GM19467 (cell line): ENCODE measurements around the gene INPPL1.
"Not testable (repeated sequence)": the region's sequence is repeated elsewhere in the genome, so short reads cannot be mapped to it uniquely, and the experiment has no call there.

Experiments
- ATAC-seq: cut with Tn5 transposase; IDR thresholded peaks from one replicate; pipeline ENCODE4 v1.9.1; 2021; ENCODE audit warnings: mild to moderate bottlenecking, moderate library complexity; ENCODE audit not compliant: unreplicated experiment

Gene INPPL1, protein sequence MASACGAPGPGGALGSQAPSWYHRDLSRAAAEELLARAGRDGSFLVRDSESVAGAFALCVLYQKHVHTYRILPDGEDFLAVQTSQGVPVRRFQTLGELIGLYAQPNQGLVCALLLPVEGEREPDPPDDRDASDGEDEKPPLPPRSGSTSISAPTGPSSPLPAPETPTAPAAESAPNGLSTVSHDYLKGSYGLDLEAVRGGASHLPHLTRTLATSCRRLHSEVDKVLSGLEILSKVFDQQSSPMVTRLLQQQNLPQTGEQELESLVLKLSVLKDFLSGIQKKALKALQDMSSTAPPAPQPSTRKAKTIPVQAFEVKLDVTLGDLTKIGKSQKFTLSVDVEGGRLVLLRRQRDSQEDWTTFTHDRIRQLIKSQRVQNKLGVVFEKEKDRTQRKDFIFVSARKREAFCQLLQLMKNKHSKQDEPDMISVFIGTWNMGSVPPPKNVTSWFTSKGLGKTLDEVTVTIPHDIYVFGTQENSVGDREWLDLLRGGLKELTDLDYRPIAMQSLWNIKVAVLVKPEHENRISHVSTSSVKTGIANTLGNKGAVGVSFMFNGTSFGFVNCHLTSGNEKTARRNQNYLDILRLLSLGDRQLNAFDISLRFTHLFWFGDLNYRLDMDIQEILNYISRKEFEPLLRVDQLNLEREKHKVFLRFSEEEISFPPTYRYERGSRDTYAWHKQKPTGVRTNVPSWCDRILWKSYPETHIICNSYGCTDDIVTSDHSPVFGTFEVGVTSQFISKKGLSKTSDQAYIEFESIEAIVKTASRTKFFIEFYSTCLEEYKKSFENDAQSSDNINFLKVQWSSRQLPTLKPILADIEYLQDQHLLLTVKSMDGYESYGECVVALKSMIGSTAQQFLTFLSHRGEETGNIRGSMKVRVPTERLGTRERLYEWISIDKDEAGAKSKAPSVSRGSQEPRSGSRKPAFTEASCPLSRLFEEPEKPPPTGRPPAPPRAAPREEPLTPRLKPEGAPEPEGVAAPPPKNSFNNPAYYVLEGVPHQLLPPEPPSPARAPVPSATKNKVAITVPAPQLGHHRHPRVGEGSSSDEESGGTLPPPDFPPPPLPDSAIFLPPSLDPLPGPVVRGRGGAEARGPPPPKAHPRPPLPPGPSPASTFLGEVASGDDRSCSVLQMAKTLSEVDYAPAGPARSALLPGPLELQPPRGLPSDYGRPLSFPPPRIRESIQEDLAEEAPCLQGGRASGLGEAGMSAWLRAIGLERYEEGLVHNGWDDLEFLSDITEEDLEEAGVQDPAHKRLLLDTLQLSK

DNA sequence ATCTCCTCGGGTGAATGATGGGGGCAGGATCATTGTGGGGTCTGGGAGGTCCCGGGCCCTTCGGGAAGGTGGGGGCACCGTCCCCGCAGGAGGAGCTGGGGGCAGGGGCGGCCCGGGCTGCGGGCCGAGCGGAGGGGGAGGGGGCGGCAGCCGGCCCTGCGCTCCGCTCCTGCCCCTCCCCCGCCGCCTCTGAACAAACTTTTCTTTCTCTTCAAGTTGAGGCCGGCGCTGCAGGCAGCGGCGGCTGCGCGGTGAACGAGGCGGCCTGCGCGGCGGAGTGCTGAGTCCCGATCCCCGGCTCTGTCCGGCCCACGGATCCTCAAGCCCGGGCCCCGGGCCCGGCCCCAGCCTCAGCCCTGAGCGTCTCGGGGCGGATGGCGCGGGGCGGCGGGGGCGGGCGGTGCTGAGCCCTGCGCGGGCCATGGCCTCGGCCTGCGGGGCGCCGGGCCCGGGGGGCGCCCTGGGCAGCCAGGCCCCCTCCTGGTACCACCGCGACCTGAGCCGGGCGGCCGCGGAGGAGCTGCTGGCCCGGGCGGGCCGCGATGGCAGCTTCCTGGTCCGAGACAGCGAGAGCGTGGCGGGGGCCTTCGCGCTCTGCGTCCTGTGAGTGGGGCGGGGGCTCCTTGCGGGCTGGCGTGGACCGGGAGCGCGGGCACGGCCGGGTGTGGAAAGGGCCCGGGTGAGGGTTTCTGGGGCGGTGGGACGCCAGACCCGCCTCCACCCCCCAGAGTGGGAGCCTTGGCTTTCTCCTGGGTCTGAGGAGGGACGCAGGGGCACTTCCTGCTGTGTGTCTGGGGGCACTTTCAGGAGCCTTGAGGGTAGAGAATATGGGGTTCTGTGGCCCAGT lies at the start of gene INPPL1:
Gene INPPL1 (plus strand): TSS at position 204 of the 847 bp plus-strand sequence. CDS start 218 bp downstream, at position 422.
- no peak for ATAC-seq

GRCh38 chr11:72177656-72178055 lies 46.9 kb upstream of the INPPL1 start:
- no peak for ATAC-seq

GRCh38 chr11:72179049-72179803 lies 45.3 kb upstream of the INPPL1 start:
- ATAC-seq = no peak

GRCh38 chr11:72179804-72180396 lies 44.7 kb upstream of the INPPL1 start:
- no peak for ATAC-seq

DNA sequence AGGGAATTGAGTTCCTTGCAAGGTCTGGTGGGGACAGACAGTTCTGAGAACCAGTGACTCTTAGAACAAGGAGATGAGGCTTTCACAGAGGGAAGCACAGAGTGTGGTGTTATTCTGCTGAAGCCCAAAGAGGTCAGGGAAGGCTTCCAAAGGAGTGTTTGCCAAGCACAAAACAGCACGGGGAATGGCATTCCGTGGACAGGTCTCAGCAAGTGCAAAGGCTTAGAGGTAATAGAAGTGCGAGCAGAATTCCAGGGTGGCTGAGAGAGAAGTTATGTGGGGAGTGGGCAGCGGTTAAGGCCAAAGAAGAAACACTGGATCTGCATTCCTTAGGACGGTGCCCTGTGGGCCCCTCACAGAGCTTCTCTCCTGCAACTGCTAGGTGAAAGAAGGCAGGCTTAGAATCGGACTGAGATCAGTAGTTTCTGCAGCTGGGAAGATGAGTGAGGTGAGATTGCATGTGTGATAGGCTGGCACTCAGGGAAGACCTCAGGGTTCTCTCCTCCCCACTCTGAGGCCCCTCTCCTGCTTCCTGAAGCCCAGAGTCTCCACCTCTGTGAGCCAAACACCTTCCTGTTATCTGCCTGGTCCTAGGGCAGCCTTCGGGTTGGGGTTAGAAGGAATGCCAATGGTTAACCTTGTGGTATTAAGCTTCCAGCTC lies 43.5 kb upstream of the INPPL1 start:
- not testable (repeated sequence) for ATAC-seq

DNA sequence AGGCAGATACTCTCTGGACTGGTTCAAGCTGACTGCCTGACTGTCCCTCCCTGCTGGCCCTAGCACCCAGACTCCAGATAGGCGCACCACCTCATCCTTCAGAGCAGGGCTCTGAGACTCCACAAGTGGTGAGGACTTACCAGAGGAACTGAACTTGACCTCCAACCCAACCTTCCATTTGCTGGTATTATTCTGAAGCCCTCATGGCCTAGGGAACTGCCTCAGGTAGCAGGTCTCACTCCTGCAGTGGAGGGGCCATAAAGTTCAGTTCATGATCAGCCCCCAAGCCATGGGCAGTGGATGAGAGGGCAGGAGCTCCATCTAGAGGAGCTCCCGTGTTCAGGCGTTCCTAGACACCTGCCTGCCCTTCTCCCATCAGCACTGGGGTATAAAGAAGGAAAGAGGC lies 43.0 kb upstream of the INPPL1 start:
- not testable (repeated sequence) for ATAC-seq

DNA sequence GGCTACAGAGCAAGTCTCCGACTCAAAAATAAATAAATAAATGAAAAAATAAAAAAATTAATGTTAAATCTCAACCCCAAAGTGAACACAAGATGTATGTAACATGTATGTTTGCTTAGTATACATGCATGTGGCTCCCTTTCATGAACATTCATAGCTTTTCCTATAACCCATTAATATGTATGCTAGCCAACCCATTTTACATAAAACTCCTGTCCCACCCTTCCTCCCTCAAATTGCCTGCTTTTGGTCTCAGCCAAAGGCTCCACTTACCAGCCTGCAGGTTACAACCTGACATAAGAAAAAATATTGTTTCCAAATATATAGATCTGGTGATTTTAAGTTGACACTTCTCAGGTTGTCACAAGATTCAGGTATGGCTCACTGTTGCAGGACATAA lies 36.3 kb upstream of the INPPL1 start:
- no peak for ATAC-seq

DNA sequence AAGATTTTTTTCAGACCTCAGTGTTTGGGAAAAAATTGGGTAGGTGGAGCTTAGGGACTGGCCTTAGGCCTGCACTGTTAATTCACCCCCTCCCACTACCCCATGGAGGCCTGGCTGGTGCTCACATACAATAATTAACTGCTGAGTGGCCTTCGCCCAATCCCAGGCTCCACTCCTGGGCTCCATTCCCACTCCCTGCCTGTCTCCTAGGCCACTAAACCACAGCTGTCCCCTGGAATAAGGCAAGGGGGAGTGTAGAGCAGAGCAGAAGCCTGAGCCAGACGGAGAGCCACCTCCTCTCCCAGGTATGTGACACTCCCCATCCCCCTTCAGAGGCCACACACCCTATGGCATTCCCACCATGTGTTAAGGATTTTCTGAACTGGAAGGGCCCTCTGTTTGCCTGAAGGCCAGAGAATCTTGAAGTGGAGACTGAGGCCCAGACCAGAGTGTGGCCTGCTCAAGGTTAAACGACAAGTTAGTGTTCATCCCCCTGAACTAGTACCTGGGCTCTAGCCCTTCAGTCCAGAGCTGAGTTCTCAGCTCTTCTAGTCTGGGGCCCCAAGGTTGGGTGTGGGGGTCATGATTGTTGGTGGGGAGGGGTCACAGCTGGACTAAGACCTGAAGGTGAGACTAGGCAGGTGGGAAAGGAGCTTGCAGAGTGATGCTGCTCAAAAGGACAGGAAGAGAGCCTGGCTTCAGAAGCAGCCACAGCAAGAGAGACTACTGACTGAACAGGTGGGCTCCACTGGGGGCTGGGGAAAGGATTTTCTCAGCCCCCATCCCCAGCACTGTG lies 34.9 kb upstream of the INPPL1 start:
- no peak for ATAC-seq

- ATAC-seq = no peak
Observed at GRCh38 chr11:72190631-72191071, 33.9 kb upstream of the INPPL1 start.

GRCh38 chr11:72191961-72192381 lies 32.6 kb upstream of the INPPL1 start, which contains the start of gene FOLR1:
Gene FOLR1, plus strand, starts transcription at chr11:72192140. Its CDS starts 34 bp downstream, at chr11:72192174.
- ATAC-seq = no peak

- ATAC-seq = no peak
Observed at GRCh38 chr11:72195518-72196270, 28.9 kb upstream of the INPPL1 start.

DNA sequence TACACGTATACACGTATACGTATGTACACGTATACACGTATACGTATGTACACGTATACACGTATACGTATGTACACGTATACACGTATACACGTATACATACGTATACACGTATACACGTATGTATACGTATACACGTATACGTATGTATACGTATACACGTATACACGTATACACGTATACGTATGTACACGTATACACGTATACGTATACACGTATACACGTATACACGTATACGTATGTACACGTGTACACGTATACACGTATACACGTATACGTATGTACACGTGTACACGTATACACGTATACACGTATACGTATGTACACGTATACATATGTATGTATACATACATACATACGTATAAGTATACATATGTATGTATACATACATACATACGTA lies 23.1 kb upstream of the INPPL1 start:
- not testable (repeated sequence) for ATAC-seq

- no peak for ATAC-seq
Observed at GRCh38 chr11:72202571-72202970, 22.0 kb upstream of the INPPL1 start.

- ATAC-seq = no peak
Observed at GRCh38 chr11:72203163-72203562, 21.4 kb upstream of the INPPL1 start.

DNA sequence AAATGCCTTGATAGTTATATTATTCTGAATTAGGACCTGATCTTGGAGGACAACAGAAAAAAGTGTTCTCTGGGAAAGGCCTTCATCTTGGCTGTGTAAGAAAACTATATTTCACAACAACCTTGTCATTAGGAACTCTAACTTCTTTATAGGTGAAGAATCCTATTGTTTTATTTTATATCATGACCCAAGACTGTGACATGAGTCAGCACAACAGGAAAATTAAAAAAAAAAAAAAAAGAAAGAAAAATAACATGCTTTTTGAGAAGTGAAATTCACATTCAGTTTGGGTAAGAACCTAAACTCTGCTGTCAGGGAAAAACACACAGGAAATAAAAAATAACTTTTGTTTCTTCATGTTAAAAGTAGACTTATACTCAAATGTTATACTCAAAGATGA lies 19.7 kb upstream of the INPPL1 start:
- ATAC-seq = no peak

GRCh38 chr11:72206794-72207193 lies 17.8 kb upstream of the INPPL1 start:
- not testable (repeated sequence) for ATAC-seq

- ATAC-seq = no peak
Observed at GRCh38 chr11:72208281-72208680, 16.3 kb upstream of the INPPL1 start.
